RWPE2 (cell line): ENCODE measurements around the gene PDP2.

Experiments
- ATAC-seq: fragments of 200-7000 bp; cut with Tn5 transposase; 3 replicates; pipeline ENCODE4 v1.9.1; 2021; ENCODE audit warnings: low read depth
- DNase-seq: peaks from one replicate; pipeline ENCODE4 v3.0.0-alpha.2; 2020; ENCODE audit warnings: low spot score
- H3K27ac ChIP-seq: fragments of 450-650 bp; 2 replicates; pipeline ENCODE4 v1.5.1; 2017; ENCODE audit warnings: mild to moderate bottlenecking; ENCODE audit not compliant: poor library complexity, severe bottlenecking
- H3K27me3 ChIP-seq: fragments of 250-450 bp; sonication (Bioruptor Pico); 2 replicates; pipeline ENCODE4 v1.5.1; 2021; ENCODE audit warnings: mild to moderate bottlenecking, moderate library complexity; ENCODE audit not compliant: insufficient read depth, poor library complexity, severe bottlenecking
- H3K36me3 ChIP-seq: fragments of 250-450 bp; sonication (Bioruptor Pico); 2 replicates; pipeline ENCODE4 v1.5.1; 2020; ENCODE audit warnings: low read depth, mild to moderate bottlenecking, moderate library complexity
- H3K4me1 ChIP-seq: fragments of 250-450 bp; sonication (Bioruptor Pico); 2 replicates; pipeline ENCODE4 v1.5.1; 2021; ENCODE audit warnings: mild to moderate bottlenecking, moderate library complexity; ENCODE audit not compliant: insufficient read depth, poor library complexity, severe bottlenecking
- H3K4me3 ChIP-seq: fragments of 250-450 bp; sonication (Bioruptor Pico); 2 replicates; pipeline ENCODE4 v1.5.1; 2021; ENCODE audit warnings: mild to moderate bottlenecking, moderate library complexity; ENCODE audit not compliant: severe bottlenecking
- H3K9me3 ChIP-seq: fragments of 250-450 bp; sonication (Bioruptor Pico); 2 replicates; pipeline ENCODE4 v1.5.1; 2021; ENCODE audit warnings: mild to moderate bottlenecking, moderate library complexity; ENCODE audit not compliant: severe bottlenecking
- CTCF ChIP-seq: fragments of 450-650 bp; IDR thresholded peaks from one replicate; pipeline ENCODE4 v1.5.1; 2017; ENCODE audit warnings: mild to moderate bottlenecking, moderate library complexity; ENCODE audit not compliant: poor library complexity, severe bottlenecking

Gene PDP2

GRCh38 chr16:66923247-66923731, 43.0 kb downstream of the PDP2 start:
- TF ChIP-seq CTCF: no peak
- H3K4me1 ChIP-seq: peaks cover 15% of the 10 kb centered on the region
- H3K27ac ChIP-seq: no peak overlapping the region
- H3K9me3 ChIP-seq: no peaks in the 10 kb centered on the region
- DNase-seq: no peak
- H3K36me3 ChIP-seq: no peaks in the 10 kb centered on the region
- peaks cover 20% of the 10 kb centered on the region for H3K27me3 ChIP-seq
- H3K4me3 ChIP-seq: no peak overlapping the region
- no peak for ATAC-seq

GRCh38 chr16:66923866-66924265, 43.6 kb downstream of the PDP2 start:
- peaks cover 18% of the 10 kb centered on the region for H3K4me1 ChIP-seq
- DNase-seq: no peak
- no peaks in the 10 kb centered on the region for H3K9me3 ChIP-seq
- TF ChIP-seq CTCF: no peak
- H3K4me3 ChIP-seq: no peak overlapping the region
- peaks cover 20% of the 10 kb centered on the region for H3K27me3 ChIP-seq
- ATAC-seq: no peak
- H3K36me3 ChIP-seq: no peaks in the 10 kb centered on the region
- no peak overlapping the region for H3K27ac ChIP-seq

GRCh38 chr16:66924527-66925321, 44.4 kb downstream of the PDP2 start:
- H3K9me3 ChIP-seq: no peaks in the 10 kb centered on the region
- H3K4me3 ChIP-seq: peak overlapping the region; percentile 19
- ATAC-seq: peak; percentile 28; the same call in 2 of the 3 replicates
- peaks cover 20% of the 10 kb centered on the region for H3K27me3 ChIP-seq
- no peak for DNase-seq
- TF ChIP-seq CTCF: peak; percentile 50
- no peaks in the 10 kb centered on the region for H3K36me3 ChIP-seq
- H3K4me1 ChIP-seq: peaks cover 18% of the 10 kb centered on the region
- H3K27ac ChIP-seq: no peak overlapping the region

GRCh38 chr16:66925322-66925840, 45.1 kb downstream of the PDP2 start, which contains the start of gene RRAD:
Gene RRAD (minus strand): TSS chr16:66925535. CDS start chr16:66925179, 356 bp downstream.
- Histone ChIP-seq H3K36me3 (no peaks in the 10 kb centered on the region), H3K27me3 (peaks cover 20% of the 10 kb centered on the region), H3K27ac (no peak within 1 kb of the TSS), H3K4me3 (peak within 1 kb of the TSS; percentile 19), H3K9me3 (no peaks in the 10 kb centered on the region), H3K4me1 (peaks cover 18% of the 10 kb centered on the region)
- no peak for TF ChIP-seq CTCF
- DNase-seq (no peak), ATAC-seq (no peak)
